Measurements from ENCODE around the gene SCPEP1.

The SCPEP1 gene

GRCh38 chr17:57040571-57040970 is 62.6 kb downstream of the SCPEP1 start:
- DNase-seq (ENCODE audit: low read depth in 2 of 2): no peak

GRCh38 chr17:57043276-57043675 is 65.3 kb downstream of the SCPEP1 start:
- DNase-seq (ENCODE audit: low read depth in 2 of 2): no peak

- DNase-seq (ENCODE audit: low read depth in 2 of 2): no peak
These were observed 67.3 kb downstream of the SCPEP1 start for GRCh38 chr17:57044976-57045867.

- DNase-seq (ENCODE audit: low read depth in 2 of 2): peak in 1 of 2 experiments; percentile 12
These were observed 68.2 kb downstream of the SCPEP1 start for GRCh38 chr17:57045868-57046704.

- DNase-seq (ENCODE audit: low read depth in 2 of 2): no peak
These were observed 68.8 kb downstream of the SCPEP1 start for GRCh38 chr17:57046749-57047148.

GRCh38 chr17:57048096-57048495 is 70.2 kb downstream of the SCPEP1 start:
- no peak for DNase-seq (ENCODE audit: low read depth in 2 of 2)

- no peak for DNase-seq (ENCODE audit: low read depth in 2 of 2)
These were observed 72.4 kb downstream of the SCPEP1 start for GRCh38 chr17:57050306-57050705.

GRCh38 chr17:57051886-57052361 is 74.0 kb downstream of the SCPEP1 start:
- DNase-seq (ENCODE audit: low read depth in 2 of 2): no peak
